DLD1 (cell line): ENCODE results near the gene WDR27.
"Not testable (repeated sequence)": the region's sequence is repeated elsewhere in the genome, so short reads cannot be mapped to it uniquely, and the experiment has no call there.

Source experiments
- in situ Hi-C: cut with HindIII; loops from 2 replicates; pipeline ENCODE4 v1.10.0; 2017; ENCODE audit warnings: low sequenced_read_pairs

Gene WDR27

DNA sequence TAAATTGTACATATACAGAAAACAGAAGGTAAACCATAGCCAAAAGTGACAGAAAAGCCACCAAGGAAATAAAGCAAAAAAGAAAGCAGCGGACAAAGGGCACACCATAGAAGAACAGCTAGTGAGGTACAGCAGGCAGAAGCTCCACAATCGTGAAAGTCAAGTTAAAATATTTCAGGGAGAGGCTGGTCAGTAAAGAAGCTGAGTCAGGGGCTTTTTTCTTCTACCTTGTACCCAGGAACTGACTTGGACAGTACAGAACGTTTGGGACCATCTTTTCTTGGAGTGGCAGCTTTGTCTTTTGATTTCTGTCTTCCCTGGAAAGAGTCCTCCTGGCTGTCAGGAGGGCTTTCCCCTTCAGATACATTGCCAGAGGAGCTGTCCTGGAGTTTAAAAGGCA lies 8.2 kb upstream of the WDR27 start:
- in situ Hi-C loops: no loop called here

DNA sequence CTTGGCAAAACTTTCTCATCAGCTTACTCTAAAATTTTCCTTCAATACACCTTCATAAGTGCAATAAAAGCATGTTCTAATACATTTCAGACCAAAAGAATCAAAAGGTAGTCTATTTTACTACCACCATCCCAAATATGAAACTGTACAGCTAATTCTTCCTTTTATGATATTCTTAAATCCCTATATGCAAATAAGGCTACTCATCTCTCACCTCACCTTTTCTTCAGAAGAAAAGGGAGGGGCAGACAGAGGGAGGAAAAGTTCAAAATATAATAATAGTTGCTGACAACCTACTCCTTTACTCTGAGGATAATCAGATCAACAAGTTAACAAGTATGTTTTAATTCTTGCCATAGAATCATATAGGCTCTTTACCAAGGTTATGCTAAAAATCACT lies 7.5 kb upstream of the WDR27 start:
- in situ Hi-C loops: no loop called here

DNA sequence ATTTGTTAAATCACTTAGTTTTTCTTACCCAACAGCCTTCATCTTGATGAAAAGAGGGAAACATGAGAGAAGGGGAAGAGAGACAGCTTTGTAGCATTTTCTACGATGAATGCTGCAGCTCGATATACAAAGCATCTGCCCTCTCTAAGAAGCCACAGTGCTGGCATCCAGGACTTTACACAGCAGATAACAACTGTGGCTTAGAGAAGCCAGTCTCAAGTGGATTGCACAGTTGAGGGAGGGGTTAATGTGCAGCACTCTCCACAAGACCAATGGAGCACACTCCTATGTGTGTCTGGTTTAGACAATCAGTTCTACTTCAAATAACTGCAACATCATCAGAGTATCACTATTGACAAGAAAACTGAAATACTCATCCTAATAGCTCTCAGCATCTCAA lies 5.9 kb upstream of the WDR27 start:
- in situ Hi-C loops: no loop called here

DNA sequence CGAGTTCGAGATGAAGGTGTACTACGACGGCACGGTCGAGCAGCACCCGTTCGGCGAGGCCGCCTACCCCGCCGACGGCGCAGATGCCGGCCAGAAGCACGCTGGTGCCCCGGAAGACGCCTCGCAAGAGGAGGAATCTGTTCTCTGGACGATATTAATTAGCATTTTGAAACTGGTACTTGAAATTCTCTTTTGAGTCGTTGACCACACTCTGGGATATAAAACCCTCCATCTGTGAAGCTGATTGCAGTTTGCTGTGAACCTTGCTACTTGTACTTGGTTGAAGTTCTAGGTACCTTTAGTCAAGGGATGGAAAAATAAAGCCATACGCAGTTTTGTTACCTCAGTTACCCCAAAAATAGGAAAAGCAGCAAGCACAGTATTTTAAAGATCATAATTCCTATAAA lies 1.0 kb upstream of the WDR27 start:
- in situ Hi-C loops: no loop called here

DNA sequence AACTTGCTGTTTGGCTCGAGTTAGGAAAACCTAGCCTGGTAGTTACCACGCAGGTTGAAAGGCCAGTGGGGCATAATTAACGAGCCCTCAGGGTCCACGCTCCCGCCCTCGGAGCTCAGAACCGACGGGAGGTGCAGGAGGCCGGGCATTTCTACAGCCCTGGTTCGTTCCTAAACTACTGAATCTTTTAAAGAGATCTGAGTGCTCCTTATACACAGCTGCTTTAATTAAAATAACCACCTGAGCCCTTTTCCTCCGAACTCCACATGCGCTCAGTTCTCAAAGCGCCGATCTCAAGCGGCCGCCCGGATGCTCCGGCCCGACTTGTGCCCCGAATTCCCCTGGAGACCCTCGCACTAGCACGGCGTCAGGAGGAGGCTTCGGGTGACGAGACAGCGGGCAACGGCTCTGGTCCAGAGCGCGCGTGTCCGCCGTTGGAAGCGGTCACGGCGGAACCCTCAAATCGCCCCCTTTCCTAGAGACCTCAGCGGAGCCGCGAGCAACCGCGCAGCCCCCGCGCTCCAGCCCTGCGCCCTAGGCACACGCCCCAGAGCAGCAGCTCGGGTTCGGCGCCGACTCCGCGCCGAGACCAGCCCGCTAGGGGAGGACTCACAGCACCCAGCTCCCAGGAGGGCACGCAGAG lies 397 bp downstream of the WDR27 start:
- in situ Hi-C loops: no loop called here

DNA sequence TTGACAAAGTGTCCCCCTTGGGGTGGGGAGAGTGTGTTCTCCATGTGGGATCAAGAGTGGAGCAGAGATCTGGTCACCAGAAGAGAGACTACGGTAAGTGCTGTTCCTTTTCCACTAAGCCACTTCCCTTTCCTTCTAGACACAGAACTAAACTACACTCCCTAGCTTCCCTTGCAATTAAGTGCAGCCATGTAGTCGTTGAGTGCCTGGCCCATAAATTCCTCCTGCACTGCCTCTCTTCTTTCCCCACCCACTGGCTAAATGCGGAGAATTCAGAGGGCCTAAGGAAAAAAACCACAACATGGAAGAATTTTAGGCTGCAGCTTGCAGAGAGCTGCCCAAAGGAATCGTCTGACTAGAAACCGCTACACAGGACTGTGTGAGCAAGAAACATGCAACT lies 1.5 kb downstream of the WDR27 start:
- in situ Hi-C loops: no loop called here

DNA sequence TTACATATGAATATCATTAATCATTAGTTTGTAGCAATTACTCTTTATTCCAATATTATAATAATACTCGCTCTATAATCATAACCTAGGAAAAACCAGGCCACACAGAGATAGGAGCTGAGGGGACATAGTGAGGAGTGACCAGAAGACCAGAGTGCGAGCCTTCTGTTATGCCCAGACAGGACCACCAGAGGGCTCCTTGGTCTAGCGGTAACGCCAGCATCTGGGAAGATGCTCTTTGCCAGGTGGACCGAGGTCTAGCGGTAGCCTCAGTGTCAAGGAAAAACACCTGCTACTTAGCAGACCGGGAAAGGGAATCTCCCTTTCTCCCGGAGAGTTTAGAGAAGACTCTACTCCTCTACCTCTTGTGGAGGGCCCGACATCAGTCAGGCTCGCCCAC lies 4.7 kb downstream of the WDR27 start:
- in situ Hi-C loops: not testable (repeated sequence)

DNA sequence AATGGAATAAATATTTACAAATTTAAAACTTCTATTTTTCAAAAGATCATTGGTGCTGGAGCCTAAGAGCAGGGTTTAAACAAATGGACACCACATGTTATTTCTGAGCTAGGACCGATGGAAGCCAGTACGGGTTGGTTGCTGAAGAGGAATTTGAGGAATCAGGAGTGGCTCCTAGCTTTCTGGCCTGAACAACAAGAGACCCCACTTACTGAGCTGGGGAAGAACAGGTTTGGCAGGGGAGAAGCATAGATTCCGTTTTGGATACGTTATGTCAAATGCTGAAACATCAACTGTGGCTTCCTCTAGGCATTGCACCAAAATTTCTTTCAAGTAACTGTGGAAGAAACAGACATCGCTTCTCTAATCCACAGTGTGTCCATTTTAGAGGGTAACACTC lies 6.7 kb downstream of the WDR27 start:
- in situ Hi-C loops: no loop called here

DNA sequence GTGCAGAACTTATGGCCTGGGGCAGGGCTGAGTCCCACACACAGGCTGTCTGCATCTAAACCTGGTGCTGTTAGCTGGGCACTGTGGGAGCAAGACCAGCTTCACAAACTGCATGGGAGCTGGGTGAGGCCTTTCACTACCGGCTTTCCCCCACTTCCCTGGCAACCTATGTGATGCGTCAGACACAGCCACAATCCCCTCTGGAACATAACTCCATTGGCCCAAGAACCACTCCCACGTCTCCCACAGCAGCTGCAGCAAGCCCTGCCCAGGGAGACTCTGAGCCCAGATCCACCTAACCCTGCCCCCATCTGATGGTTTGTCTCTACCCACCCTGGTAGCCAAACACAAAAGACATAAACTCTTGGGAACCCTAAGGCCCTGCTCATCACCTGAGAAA lies 9.3 kb downstream of the WDR27 start:
- in situ Hi-C loops: no loop called here

DNA sequence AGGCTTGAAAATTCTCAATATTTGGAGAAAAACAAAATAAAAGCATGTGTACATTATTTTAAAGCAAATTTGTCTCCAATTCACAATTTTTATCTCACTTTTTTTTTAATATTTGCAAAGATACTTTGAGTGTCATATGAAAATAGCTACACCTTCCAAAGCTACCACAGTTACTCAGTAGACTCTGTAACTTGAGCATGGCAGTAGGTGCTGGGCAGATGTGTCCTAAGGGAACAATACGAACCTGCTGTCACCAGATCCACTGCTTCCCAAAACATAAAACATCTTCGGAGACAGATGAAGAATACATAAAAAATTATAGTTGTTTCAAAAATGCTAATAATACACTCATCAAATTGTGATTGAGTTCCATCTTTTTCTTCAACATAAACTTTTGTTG lies 10.6 kb downstream of the WDR27 start:
- in situ Hi-C loops: no loop called here

DNA sequence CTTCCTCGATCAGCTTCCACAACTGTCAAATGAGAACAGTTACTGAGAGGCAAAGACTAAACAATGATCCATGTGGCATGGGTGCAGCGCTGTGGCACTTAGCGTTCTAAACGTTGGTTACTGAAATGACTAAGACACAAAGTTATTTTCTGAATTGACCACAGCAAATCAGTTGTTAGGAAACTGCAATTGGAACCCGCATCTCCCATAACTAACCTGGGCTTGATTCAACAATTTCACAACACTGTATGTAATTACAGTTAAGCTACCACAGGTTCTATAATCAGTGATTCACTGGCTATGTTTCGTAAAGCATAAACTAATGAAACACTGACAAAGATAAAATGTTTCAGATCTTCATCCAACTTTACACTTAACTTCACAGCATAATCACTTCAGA lies 12.5 kb downstream of the WDR27 start:
- in situ Hi-C loops: no loop called here

DNA sequence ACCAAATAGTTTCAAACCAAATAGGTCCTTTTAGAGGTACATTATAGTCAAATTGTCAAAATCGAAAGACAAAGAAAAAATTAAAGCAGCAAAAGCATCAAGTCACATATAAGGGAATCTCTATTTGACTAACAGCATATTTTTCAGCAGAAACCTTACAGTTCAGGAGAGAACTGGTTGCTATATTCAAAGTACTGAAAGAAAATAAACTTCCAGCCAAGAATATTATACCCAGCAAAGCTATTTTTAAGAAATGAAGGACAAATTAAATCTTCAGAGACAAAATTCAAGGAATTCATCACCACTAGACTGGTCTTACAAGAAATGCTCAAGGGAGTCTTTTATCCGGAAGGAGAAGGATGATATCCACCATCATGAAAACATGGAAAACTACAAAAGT lies 16.0 kb downstream of the WDR27 start:
- in situ Hi-C loops: no loop called here

DNA sequence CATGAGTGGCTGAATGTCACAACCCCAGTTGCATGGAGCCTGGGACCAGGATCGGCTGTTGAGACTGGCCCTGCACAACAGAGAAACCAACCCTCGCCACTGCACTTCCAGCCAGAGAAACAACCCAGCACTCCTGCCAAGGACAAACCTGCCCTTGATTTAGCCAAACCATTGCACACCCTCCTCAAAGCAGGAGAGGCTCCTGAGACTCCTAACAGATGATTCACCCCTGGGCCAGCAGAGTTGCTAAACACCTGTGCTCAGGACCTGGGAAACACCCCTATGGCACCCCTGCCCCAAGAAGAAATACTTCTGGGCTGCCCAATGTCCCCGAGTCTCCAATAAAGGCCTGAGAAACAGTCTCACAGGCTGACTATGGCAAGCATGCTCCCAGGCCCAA lies 17.8 kb downstream of the WDR27 start:
- in situ Hi-C loops: no loop called here

DNA sequence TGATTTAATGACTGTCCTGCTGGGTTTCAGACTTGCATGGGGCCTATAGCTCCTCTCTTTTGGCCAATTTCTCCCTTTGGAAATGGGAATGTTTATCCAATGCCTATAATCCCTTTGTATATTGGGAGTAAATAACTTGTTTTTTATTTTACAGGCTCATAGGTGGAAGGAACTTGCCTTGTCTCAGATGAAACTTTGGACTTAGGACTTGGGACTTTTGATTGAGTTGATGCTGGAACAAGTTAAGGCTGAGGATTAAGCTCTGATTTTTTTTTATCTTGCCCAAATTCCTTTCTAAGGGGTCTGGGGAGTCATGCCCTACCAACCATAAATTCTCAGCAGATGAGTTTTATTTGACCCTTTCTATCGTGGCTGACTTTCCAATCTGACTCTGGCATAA lies 23.5 kb downstream of the WDR27 start:
- in situ Hi-C loops: no loop called here

DNA sequence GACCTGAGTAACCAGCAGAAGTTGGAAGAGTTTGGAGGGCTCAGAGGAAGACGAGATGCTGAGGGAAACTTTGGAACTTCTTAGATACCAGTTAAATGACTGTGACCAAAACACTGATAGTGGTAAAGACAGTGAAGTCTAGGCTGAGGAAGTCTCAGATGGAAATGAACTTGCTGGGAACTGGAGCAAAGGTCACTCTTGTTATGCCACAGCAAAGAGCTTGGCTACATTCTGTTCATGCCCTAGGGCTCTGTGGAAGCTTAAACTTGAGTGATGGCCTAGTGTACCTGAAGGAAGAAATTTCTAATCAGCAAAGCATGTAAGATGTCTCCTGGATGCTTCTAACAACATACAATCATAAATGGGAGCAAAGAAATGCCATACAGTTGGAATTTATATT lies 24.7 kb downstream of the WDR27 start:
- in situ Hi-C loops: no loop called here

DNA sequence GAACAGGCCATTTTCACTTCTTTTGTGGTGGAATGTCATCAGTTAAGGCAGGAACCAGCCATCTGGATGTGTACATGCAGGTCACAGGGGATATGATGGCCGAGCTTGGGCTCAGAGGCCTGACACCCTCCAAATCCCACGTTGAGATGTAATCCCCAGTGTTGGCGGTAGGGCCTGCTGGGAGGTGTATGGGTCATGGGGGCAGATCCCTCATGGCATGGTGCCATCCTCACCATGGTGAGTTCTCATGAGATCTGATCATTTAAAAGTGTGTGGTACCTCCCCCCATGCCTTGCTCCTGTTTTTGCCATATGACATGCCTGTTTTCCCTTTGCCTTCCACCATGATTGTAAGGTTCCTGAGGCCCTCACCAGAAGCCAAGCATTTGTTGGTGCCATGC lies 26.8 kb downstream of the WDR27 start:
- in situ Hi-C loops: no loop called here

DNA sequence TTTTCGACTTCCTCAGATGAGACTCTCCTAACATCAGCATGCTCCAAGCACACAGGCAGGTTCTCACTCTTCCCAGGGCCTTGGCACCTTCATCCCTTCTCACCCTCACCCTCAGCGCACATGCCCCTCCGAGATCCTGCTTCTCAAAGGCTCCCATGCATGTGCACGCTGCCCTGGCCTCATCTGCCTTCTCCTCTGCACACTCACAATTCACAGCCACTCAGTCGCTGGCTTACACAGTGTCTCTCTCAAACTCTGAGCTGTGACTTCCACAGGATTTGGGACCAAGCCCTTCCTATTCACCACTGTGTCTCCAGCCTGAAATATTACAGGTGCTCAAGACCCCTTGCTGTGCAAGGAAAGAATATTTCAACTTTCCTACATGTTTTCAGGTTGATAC lies 30.3 kb downstream of the WDR27 start:
- in situ Hi-C loops: no loop called here

DNA sequence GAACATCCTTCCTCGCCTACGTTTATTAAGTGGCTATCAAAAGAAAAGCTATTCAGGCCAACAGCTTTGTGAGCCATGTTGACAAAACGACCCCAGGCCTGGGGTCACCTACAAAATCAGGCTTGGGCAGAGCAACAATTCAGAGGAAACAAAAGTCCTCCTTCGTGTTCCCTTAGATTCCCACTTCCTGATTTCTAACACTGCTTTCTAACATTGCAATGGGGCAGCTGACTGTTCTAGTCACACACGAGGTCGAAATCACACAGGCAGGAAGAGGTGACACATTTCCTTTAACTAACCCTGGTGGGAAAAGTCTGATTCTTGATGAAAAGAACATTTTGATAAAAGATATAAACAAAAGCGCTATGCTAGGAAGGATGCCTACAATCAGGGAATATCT lies 31.9 kb downstream of the WDR27 start:
- in situ Hi-C loops: no loop called here

DNA sequence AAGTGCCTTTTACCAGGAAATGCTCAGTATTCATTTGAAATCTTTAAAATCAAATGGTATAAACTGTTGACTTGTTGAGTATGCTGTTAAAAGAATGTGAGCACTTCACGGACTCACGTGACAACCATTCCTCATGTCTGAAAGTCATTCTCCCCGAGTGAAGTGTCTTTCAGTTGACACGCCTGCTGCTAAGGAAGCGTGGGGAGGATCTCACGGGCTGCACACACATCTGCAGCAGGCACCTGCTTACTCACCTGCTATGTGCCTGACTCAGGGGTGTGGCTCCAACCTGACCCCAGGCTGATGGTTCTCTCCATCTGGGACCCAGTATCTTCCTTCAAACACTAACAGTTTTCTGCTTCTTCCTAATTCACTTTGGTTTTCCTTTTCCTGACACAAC lies 32.7 kb downstream of the WDR27 start:
- in situ Hi-C loops: no loop called here

DNA sequence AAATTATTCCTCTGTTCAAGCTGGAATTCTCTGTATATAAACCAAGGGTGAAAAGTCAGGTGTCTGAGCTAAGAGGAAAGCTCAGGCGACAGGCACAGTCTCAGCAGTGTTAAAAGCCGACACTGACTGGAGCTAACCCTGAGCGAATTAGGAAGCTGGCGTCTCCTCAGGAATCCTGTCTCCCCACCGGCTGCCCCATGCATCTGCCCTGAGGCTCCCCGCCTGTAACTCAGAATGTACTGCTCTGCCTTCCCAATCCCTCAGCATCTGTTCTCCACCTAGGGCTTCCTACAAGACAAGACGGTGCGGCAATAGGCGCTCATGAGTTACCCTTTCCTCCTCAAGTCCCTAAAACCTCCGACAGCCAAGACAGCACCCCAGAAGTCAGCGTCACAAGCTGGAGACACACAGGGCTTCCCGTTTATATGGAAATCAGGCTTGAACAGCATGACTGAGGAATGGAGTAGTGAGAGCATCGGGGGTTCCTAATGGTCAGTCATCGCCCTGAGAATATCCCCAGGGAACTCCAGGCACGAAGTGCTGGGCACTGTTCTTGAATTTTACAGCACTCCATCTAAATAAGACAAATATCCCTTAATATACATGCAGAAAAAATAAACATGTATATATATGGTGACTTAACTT lies 33.5 kb downstream of the WDR27 start:
- in situ Hi-C loops: no loop called here

DNA sequence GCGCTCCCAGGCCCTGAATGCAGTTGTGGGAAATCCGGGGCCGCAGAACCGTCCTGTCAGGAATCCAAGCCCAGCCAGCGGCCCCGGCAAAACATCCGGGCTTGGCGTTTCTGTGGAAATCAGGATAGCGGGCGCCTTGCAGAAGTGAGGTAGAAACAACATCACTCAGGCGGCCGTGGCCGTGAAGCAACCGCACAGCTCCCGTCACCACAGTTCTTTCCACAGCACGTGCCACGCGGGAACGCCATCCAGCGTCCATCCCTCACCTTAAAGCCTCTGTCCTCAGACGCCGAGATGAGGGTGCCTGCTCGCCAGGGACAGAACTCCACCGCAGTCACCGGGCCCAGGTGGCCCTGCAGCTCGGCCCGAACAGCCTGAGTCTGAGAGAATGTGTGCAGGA lies 34.1 kb downstream of the WDR27 start:
- in situ Hi-C loops: no loop called here

DNA sequence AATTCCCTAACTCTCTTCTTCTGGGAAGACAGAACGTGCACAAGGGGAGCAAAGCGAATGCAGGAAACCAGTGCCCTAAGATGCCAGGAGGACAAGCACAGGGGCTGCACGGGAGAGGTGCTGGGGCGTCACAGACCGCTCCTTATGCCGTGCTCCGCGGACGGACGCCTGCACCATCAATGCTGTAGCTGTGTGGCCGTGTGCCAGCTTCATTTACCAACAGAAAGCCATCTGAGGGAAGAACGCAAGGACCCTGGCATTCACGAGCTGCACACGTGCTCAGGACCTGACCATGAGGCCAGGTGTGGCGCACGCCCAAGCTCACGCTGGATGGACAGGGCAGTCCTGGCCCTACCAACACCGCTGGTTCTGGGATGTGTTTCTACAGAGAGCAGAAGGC lies 35.4 kb downstream of the WDR27 start:
- in situ Hi-C loops: no loop called here

DNA sequence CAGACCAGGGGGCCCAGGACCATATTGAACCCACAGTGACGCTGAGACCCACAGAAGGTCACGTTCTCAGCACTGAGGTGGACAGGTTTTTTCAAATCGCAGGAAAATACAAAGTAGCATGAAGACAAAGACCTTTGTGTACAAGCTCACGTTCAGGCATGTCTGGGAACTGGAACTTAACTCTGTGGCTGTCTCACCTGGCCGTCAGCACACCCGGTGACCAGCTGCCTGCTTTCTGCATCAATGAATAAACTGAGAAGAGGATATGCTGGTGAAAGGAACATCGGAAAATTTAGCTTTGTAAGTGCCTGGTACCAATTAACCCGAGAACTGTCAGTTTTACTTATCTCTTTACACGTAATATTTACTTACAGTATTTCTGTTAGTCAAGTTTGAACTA lies 36.5 kb downstream of the WDR27 start:
- in situ Hi-C loops: no loop called here
